H1 (cell line): ENCODE results near the gene SPINDOC. TPM values are rescaled to one million over a fixed set of nuclear protein-coding genes. Genes with fewer than 3 reads are reported as not detected.

ENCODE experiments used
- CTCF ChIA-PET: fragments of 300-600 bp; sonication (Branson Sonifier 250); formaldehyde crosslinking; loops from one replicate; lab custom pipeline; 2021; ENCODE audit not compliant: partially characterized antibody; lab: Charles Lee
- POLR2A ChIA-PET: fragments of 300-600 bp; sonication (Branson Sonifier 250); formaldehyde crosslinking; loops from one replicate; lab custom pipeline; 2021; ENCODE audit warnings: inconsistent platforms; ENCODE audit not compliant: partially characterized antibody; lab: Charles Lee
- DNase-seq, 2 experiments: peaks; one replicate each; pipeline versions ENCODE4 v3.0.0 to v3.0.0-alpha.2; 2010 to 2022; ENCODE audit warnings: low spot score in 2 of 2, low read depth in 1 of 2, mixed read lengths in 1 of 2
- FAIRE-seq: peaks from 2 replicates; lab custom pipeline; 2011; peaks lifted over from hg19 to GRCh38; lab: Jason Lieb, UNC
- H2AFZ ChIP-seq: 2 replicates; pipeline ENCODE4 v1.8.1; 2012; ENCODE audit warnings: low read length, inconsistent platforms
- H2AK5ac ChIP-seq: 2 replicates; pipeline ENCODE4 v1.6.1; 2013; ENCODE audit warnings: low read depth, low read length
- H2BK120ac ChIP-seq: replicated peaks from 2 replicates; pipeline ENCODE3; 2013; ENCODE audit warnings: low read depth, low read length, inconsistent platforms
- H2BK12ac ChIP-seq: 2 replicates; pipeline ENCODE4 v1.6.1; 2013; ENCODE audit warnings: low read depth, low read length
- H2BK15ac ChIP-seq: 2 replicates; pipeline ENCODE4 v1.6.1; 2013; ENCODE audit warnings: low read length
- H2BK20ac ChIP-seq: 2 replicates; pipeline ENCODE4 v1.6.1; 2013; ENCODE audit warnings: low read length
- H2BK5ac ChIP-seq: 2 replicates; pipeline ENCODE4 v1.6.1; 2013; ENCODE audit warnings: low read depth, low read length
- H3K14ac ChIP-seq: 2 replicates; pipeline ENCODE4 v1.6.1; 2013; ENCODE audit warnings: inconsistent platforms; ENCODE audit not compliant: insufficient read length
- H3K18ac ChIP-seq: 2 replicates; pipeline ENCODE4 v1.6.1; 2013; ENCODE audit warnings: low read length; ENCODE audit errors: extremely low read depth
- H3K23ac ChIP-seq: 2 replicates; pipeline ENCODE4 v1.6.1; 2013; ENCODE audit warnings: inconsistent platforms; ENCODE audit not compliant: insufficient read length
- H3K23me2 ChIP-seq: 2 replicates; pipeline ENCODE4 v1.6.1; 2013; ENCODE audit warnings: low read depth, low read length
- H3K27ac ChIP-seq: 2 replicates; pipeline ENCODE4 v1.6.1; 2011; ENCODE audit warnings: low read depth, low read length, inconsistent platforms
- H3K27me3 ChIP-seq, 4 experiments: replicated peaks in 1 of 4; 1 replicate in 1 of 4; 2 replicates in 3 of 4; pipeline versions ENCODE4 v1.6.1 to v1.8.1; 2011 to 2013; ENCODE audit warnings: low read length in 3 of 4, mild to moderate bottlenecking in 3 of 4, inconsistent platforms in 2 of 4, mixed read lengths in 2 of 4, moderate library complexity in 1 of 4; ENCODE audit not compliant: control insufficient read depth in 3 of 4, insufficient read depth in 3 of 4; ENCODE audit errors: extremely low read depth in 1 of 4
- H3K36me3 ChIP-seq, 4 experiments: 2 replicates each; pipeline versions ENCODE4 v1.6.1 to v1.8.1; 2011 to 2013; ENCODE audit warnings: mild to moderate bottlenecking in 4 of 4, low read length in 3 of 4, moderate library complexity in 2 of 4, control low read depth in 1 of 4, inconsistent platforms in 1 of 4; ENCODE audit not compliant: insufficient read depth in 4 of 4, control insufficient read depth in 2 of 4
- H3K4ac ChIP-seq: replicated peaks from 2 replicates; pipeline ENCODE3; 2013; ENCODE audit warnings: low read length, low read depth, mixed read lengths, inconsistent platforms; ENCODE audit not compliant: insufficient read length
- H3K4me1 ChIP-seq, 4 experiments: replicated peaks in 1 of 4; 1 replicate in 1 of 4; 2 replicates in 3 of 4; pipeline versions ENCODE4 v1.6.1 to v1.8.1; 2011 to 2013; ENCODE audit warnings: low read length in 3 of 4, inconsistent platforms in 2 of 4, mixed read lengths in 1 of 4; ENCODE audit not compliant: insufficient read depth in 4 of 4, control insufficient read depth in 3 of 4
- H3K4me2 ChIP-seq, 2 experiments: 2 replicates each; pipeline versions ENCODE4 v1.6.1 to v1.8.1; 2011 to 2013; ENCODE audit warnings: low read depth in 2 of 2, low read length in 2 of 2, control low read depth in 1 of 2, inconsistent platforms in 1 of 2, mild to moderate bottlenecking in 1 of 2; ENCODE audit not compliant: insufficient read depth in 1 of 2
- H3K4me3 ChIP-seq, 4 experiments: fragments of 200-600, 300-600 bp in 1 of 4; sonication (generic), shearing (Covaris generic), sonication (Bioruptor Twin) in 1 of 4; 2 replicates each; pipeline versions ENCODE4 v1.5.1 to v1.8.1; 2011 to 2016; ENCODE audit warnings: low read length in 4 of 4, low read depth in 3 of 4, control low read depth in 2 of 4, inconsistent platforms in 2 of 4, mild to moderate bottlenecking in 2 of 4, mixed read lengths in 1 of 4, moderate library complexity in 1 of 4; ENCODE audit not compliant: insufficient read depth in 2 of 4; ENCODE audit errors: extremely low read depth in 1 of 4
- H3K56ac ChIP-seq: replicated peaks from 2 replicates; pipeline ENCODE3; 2013; ENCODE audit warnings: low read depth, mild to moderate bottlenecking, mixed read lengths, low read length, inconsistent platforms; ENCODE audit not compliant: insufficient read length
- H3K79me1 ChIP-seq: 2 replicates; pipeline ENCODE4 v1.6.1; 2013; ENCODE audit warnings: low read depth, low read length, control low read depth
- H3K79me2 ChIP-seq, 2 experiments: 2 replicates each; pipeline versions ENCODE4 v1.6.1 to v1.8.1; 2012 to 2013; ENCODE audit warnings: low read length in 2 of 2, mild to moderate bottlenecking in 2 of 2, inconsistent platforms in 1 of 2; ENCODE audit not compliant: insufficient read depth in 2 of 2, control insufficient read depth in 1 of 2
- H3K9ac ChIP-seq, 4 experiments: replicated peaks in 1 of 4; 1 replicate in 1 of 4; 2 replicates in 3 of 4; pipeline versions ENCODE4 v1.6.1 to v1.8.1; 2011 to 2013; ENCODE audit warnings: low read depth in 3 of 4, low read length in 3 of 4, control low read depth in 2 of 4, mild to moderate bottlenecking in 2 of 4, moderate library complexity in 2 of 4, inconsistent platforms in 1 of 4; ENCODE audit errors: extremely low read depth in 1 of 4
- H3K9me3 ChIP-seq, 2 experiments: 2 replicates each; pipeline versions ENCODE4 v1.6.1 to v1.8.1; 2012 to 2013; ENCODE audit warnings: mild to moderate bottlenecking in 2 of 2, moderate library complexity in 2 of 2, control low read depth in 1 of 2, inconsistent platforms in 1 of 2, low read depth in 1 of 2, low read length in 1 of 2, mixed read lengths in 1 of 2; ENCODE audit not compliant: insufficient read depth in 2 of 2
- H4K20me1 ChIP-seq, 2 experiments: replicated peaks in 1 of 2; 2 replicates each; pipeline versions ENCODE3 to v1.8.1; 2011 to 2013; ENCODE audit warnings: inconsistent platforms in 2 of 2, low read length in 2 of 2, mild to moderate bottlenecking in 1 of 2; ENCODE audit not compliant: insufficient read depth in 2 of 2, control insufficient read depth in 1 of 2
- H4K5ac ChIP-seq: 2 replicates; pipeline ENCODE4 v1.6.1; 2013; ENCODE audit warnings: low read length, low read depth, mixed read lengths, inconsistent platforms; ENCODE audit not compliant: insufficient read length
- H4K8ac ChIP-seq: 2 replicates; pipeline ENCODE4 v1.8.0; 2013; ENCODE audit warnings: mild to moderate bottlenecking, moderate library complexity, low read length, inconsistent platforms; ENCODE audit not compliant: insufficient read depth; ENCODE audit errors: extremely low read depth
- H4K91ac ChIP-seq: replicated peaks from 2 replicates; pipeline ENCODE3; 2013; ENCODE audit warnings: low read length, mixed read lengths, inconsistent platforms; ENCODE audit not compliant: insufficient read length
- CHD1 ChIP-seq: IDR thresholded peaks from 2 replicates; pipeline ENCODE4 v1.6.1; 2012; ENCODE audit warnings: low read depth, low read length, improper control_type of control experiment
- KDM4A ChIP-seq: IDR thresholded peaks from one replicate; pipeline ENCODE4 v1.7.1; 2012; ENCODE audit warnings: low read depth, mild to moderate bottlenecking, moderate library complexity, low read length, inconsistent platforms; ENCODE audit not compliant: severe bottlenecking
- RAD21 ChIP-seq, 2 experiments: IDR thresholded peaks in 1 of 2; conservative IDR thresholded peaks in 1 of 2; 2 replicates each; pipeline ENCODE4 v1.6.1; 2011; ENCODE audit warnings: low read depth in 2 of 2, low read length in 2 of 2, improper control_type of control experiment in 1 of 2, inconsistent platforms in 1 of 2, mild to moderate bottlenecking in 1 of 2, moderate library complexity in 1 of 2
- SIN3A ChIP-seq, 2 experiments: IDR thresholded peaks in 1 of 2; conservative IDR thresholded peaks in 1 of 2; 2 replicates each; pipeline ENCODE4 v1.6.1; 2011 to 2012; ENCODE audit warnings: low read length in 2 of 2, improper control_type of control experiment in 1 of 2, low read depth in 1 of 2, mild to moderate bottlenecking in 1 of 2
- SP4 ChIP-seq: IDR thresholded peaks from 2 replicates; pipeline ENCODE4 v1.6.1; 2012; ENCODE audit warnings: low read length, inconsistent platforms
- WGBS, 2 experiments: shearing (Covaris generic) in 1 of 2; methylation state at CpG; one replicate each; pipeline versions ENCODE4 v1.1.6 to v1.1.7; 2013 to 2015; ENCODE audit warnings: low lambda C conversion rate in 2 of 2, mixed read lengths in 2 of 2, inconsistent platforms in 1 of 2, low coverage in 1 of 2, missing lambda C conversion rate in 1 of 2; ENCODE audit not compliant: insufficient replicate concordance in 2 of 2, insufficient coverage in 1 of 2, insufficient read length in 1 of 2; ENCODE audit errors: extremely low coverage in 1 of 2, missing lambda C conversion rate in 1 of 2; 5-methylcytosine and 5-hydroxymethylcytosine counted together
- polyA plus RNA-seq, 7 experiments: library from polyadenylated mRNA; depleted of rRNA in 3 of 7; stranded (reverse) in 5 of 7; unstranded in 2 of 7; fragments of >200 nt in 5 of 7; fragments of 200-250 nt in 2 of 7; gene quantifications; 1 replicate in 5 of 7; 2 replicates in 1 of 7; 4 replicates in 1 of 7; pipeline versions ENCODE4 v1.2.1 to v1.2.3, GENCODE V29; 2011 to 2013; ENCODE audit warnings: missing spikeins in 2 of 7, mixed read lengths in 2 of 7
- total RNA-seq: library from RNA; stranded (reverse); fragmentation: NEBNext Ultra II Directional; extraction: Animal tissue kit (Norgen Biotek cat#: 25700); gene quantifications from 2 replicates; pipeline ENCODE4 v1.2.1, GENCODE V29; 2021
- TF ChIP-seq, protein P1 (sequence below), 3 experiments: IDR thresholded peaks; 1 replicate in 2 of 3; 2 replicates in 1 of 3; pipeline versions ENCODE4 v1.5.1 to v1.6.1; 2011; ENCODE audit warnings: low read length in 3 of 3, mild to moderate bottlenecking in 3 of 3, inconsistent platforms in 2 of 3, low read depth in 1 of 3, moderate library complexity in 1 of 3; ENCODE audit not compliant: insufficient read depth in 1 of 3; ENCODE audit errors: control extremely low read depth in 1 of 3

SPINDOC gene
- total and polyA plus RNA-seq, 2 of the 8 experiments (the other 6 are each of a cell fraction or from before 2014, with no cell fraction given), result 78.7 to 99.7 TPM

DNA sequence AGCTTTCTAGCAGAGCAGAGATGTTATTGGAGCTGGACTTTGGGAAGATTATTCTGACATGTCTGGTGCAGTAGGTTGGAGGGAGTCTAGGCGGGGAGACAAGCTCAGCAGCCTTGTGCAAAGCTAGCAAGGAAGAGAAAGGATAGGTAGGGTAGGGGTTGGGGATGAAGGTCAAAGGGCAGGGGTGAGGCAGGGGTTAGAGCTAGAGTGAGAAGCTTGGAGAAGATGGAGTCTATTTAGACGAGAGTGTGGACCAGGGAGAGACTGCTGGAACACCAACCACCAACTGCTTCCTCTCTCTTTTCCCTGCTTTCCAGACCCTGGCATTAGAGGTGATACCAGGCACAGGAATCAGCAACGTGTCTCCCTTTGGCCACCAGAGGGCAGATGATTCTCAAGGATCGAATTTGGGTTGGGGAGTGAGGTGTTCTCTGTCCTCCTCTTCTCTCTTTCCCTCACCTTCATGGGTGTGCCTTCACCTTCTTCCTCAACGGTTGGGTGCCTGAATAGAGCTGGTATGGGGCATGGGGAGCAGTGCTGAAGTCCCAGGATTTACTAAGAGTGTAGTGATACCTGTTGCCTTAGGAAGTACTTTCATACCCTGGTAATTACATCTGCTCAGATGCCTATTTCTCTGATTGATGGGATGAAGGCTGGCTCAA is 23.9 kb downstream of the SPINDOC start:
- Histone ChIP-seq H2AK5ac (no peak overlapping the region), H3K18ac (no peak overlapping the region; the same call in 1 of the 2 replicates), H3K79me2 (peaks cover 15 to 28% of the 10 kb centered on the region in 2 experiments), H3K4ac (no peak overlapping the region), H2AFZ (no peak overlapping the region), H2BK120ac (no peak overlapping the region), H2BK15ac (peak overlapping the region; percentile 55; the same call in 1 of the 2 replicates), H3K56ac (no peak overlapping the region), H3K27ac (no peak overlapping the region), H3K36me3 (no peaks in the 10 kb centered on the region; a peak in 1 of 8 replicates), H2BK5ac (0 out of 2 replicates have a peak overlapping the region, but pooled peaks have one; percentile 22), H3K14ac (no peak overlapping the region), H3K4me1 (peaks cover 17 to 37% (median 19%) of the 10 kb centered on the region in 4 experiments), H4K20me1 (peaks cover 17 to 18% of the 10 kb centered on the region in 2 experiments), H3K4me3 (no peak overlapping the region), H3K27me3 (no peaks in the 10 kb centered on the region), H4K5ac (no peak overlapping the region), H3K9me3 (no peaks in the 10 kb centered on the region), H3K79me1 (peaks cover 10% of the 10 kb centered on the region), H3K9ac (no peak overlapping the region), H3K23ac (no peak overlapping the region), H4K8ac (no peak overlapping the region), H2BK12ac (peak overlapping the region; percentile 41; the same call in 1 of the 2 replicates), H3K23me2 (peaks cover 16% of the 10 kb centered on the region), H2BK20ac (0 out of 2 replicates have a peak overlapping the region, but pooled peaks have one; percentile 17), H4K91ac (no peak overlapping the region), H3K4me2 (no peak overlapping the region)
- TF ChIP-seq, protein P1, sequence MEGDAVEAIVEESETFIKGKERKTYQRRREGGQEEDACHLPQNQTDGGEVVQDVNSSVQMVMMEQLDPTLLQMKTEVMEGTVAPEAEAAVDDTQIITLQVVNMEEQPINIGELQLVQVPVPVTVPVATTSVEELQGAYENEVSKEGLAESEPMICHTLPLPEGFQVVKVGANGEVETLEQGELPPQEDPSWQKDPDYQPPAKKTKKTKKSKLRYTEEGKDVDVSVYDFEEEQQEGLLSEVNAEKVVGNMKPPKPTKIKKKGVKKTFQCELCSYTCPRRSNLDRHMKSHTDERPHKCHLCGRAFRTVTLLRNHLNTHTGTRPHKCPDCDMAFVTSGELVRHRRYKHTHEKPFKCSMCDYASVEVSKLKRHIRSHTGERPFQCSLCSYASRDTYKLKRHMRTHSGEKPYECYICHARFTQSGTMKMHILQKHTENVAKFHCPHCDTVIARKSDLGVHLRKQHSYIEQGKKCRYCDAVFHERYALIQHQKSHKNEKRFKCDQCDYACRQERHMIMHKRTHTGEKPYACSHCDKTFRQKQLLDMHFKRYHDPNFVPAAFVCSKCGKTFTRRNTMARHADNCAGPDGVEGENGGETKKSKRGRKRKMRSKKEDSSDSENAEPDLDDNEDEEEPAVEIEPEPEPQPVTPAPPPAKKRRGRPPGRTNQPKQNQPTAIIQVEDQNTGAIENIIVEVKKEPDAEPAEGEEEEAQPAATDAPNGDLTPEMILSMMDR (IDR thresholded peaks at IDR 0.05; ENCODE audit: control extremely low read depth in 1 of 3, insufficient read depth in 1 of 3, low read depth in 1 of 3, low read length in 3 of 3), result peak; percentile 88 to 98 (median 88)
- TF ChIP-seq KDM4A (no peak), CHD1 (no peak), SP4 (peak; percentile 51; the same call in 1 of the 2 replicates), RAD21 (IDR thresholded peaks at IDR 0.05 in 1 of 2, conservative IDR thresholded peaks at IDR 0.05 in 1 of 2; ENCODE audit: low read depth in 2 of 2, low read length in 2 of 2) (peak; percentile 94 to 97), SIN3A (conservative IDR thresholded peaks at IDR 0.05 in 1 of 2, IDR thresholded peaks at IDR 0.05 in 1 of 2; ENCODE audit: low read depth in 1 of 2, low read length in 2 of 2) (peak in 1 of 2 experiments; percentile 58; a peak in 1 of 4 replicates)
- POLR2A ChIA-PET, result interaction anchor here (1.0 to 5.8 kb wide), 15 partner anchors 9 to 108 kb away, joined by 3 to 45 read pairs (median 6); partner anchors contain the start of genes NAA40, RCOR2 and ZFTA
- 34% methylated on average over 5 of the region's 5 CpGs; no CpG with 5 or more reads in 1 of the 2 experiments for WGBS, 2 experiments
- CTCF ChIA-PET, result interaction anchor here (0.6 to 6.1 kb wide), 54 partner anchors 9 to 329 kb away, joined by 3 to 163 read pairs (median 5); partner anchors contain the start of genes RCOR2 and ZFTA
- DNase-seq (peak in 1 of 2 experiments; percentile 88), FAIRE-seq (no peak)
